HEK293 (cell line): ENCODE results near the gene MXD4.

Source experiments
- CTCF ChIA-PET: fragments of 350-600 bp; formaldehyde crosslinking; extraction: SDS; loops from one replicate; lab custom pipeline; 2021; ENCODE audit warnings: antibody characterized with exemption; lab: Yijun Ruan, JAX
- POLR2A ChIA-PET: fragments of 300-600 bp; formaldehyde crosslinking; extraction: SDS; loops from one replicate; lab custom pipeline; 2020; ENCODE audit warnings: antibody characterized with exemption, inconsistent platforms; lab: Yijun Ruan, JAX
- H3K27ac ChIP-seq: fragments of 200-500 bp; sonication (Bioruptor generic); 2 replicates; pipeline ENCODE4 v1.5.1; 2014; ENCODE audit warnings: low read depth, low read length, control low read depth, inconsistent platforms; ENCODE audit errors: extremely low read depth
- H3K36me3 ChIP-seq, 2 experiments: fragments of 200-500 bp in 1 of 2; sonication (Bioruptor generic) in 1 of 2; 1 replicate in 1 of 2; 2 replicates in 1 of 2; pipeline ENCODE4 v1.5.1; 2014 to 2017; ENCODE audit warnings: inconsistent platforms in 2 of 2, low read length in 2 of 2; ENCODE audit not compliant: control insufficient read depth in 2 of 2, insufficient read depth in 1 of 2
- H3K4me1 ChIP-seq: fragments of 200-500 bp; sonication (Bioruptor generic); 2 replicates; pipeline ENCODE4 v1.5.1; 2014; ENCODE audit warnings: mild to moderate bottlenecking, low read length, inconsistent platforms; ENCODE audit not compliant: control insufficient read depth, insufficient read depth
- H3K4me3 ChIP-seq: 2 replicates; pipeline ENCODE4 v1.5.1; 2011; ENCODE audit warnings: low read depth, mild to moderate bottlenecking, control low read depth, low read length, moderate library complexity
- H3K9me3 ChIP-seq: fragments of 200-500 bp; sonication (Bioruptor generic); 2 replicates; pipeline ENCODE4 v1.5.1; 2014; ENCODE audit warnings: low read depth, low read length, inconsistent platforms; ENCODE audit not compliant: control insufficient read depth, insufficient read depth
- GLIS2 ChIP-seq: fragments of 450-650 bp; formaldehyde crosslinking; IDR thresholded peaks from 2 replicates; pipeline ENCODE4 v1.5.1; 2016; ENCODE audit warnings: missing biosample characterization, missing genetic modification characterization
- HOXC10 ChIP-seq: sonication (generic); formaldehyde crosslinking; IDR thresholded peaks from 2 replicates; pipeline ENCODE4 v1.8.1; 2023; ENCODE audit warnings: mild to moderate bottlenecking, missing genetic modification reagents
- HOXD13 ChIP-seq: sonication (generic); formaldehyde crosslinking; IDR thresholded peaks from 2 replicates; pipeline ENCODE4 v1.8.0; 2022; ENCODE audit warnings: missing genetic modification reagents, borderline replicate concordance
- KLF1 ChIP-seq: fragments of 450-650 bp; formaldehyde crosslinking; IDR thresholded peaks from 2 replicates; pipeline ENCODE4 v1.5.1; 2016; ENCODE audit warnings: missing biosample characterization, missing genetic modification characterization
- KLF8 ChIP-seq: fragments of 450-650 bp; formaldehyde crosslinking; IDR thresholded peaks from 2 replicates; pipeline ENCODE4 v1.5.1; 2016; ENCODE audit warnings: missing biosample characterization, missing genetic modification characterization
- KLF9 ChIP-seq: fragments of 450-650 bp; formaldehyde crosslinking; IDR thresholded peaks from 2 replicates; pipeline ENCODE4 v1.5.1; 2016; ENCODE audit warnings: missing biosample characterization, missing genetic modification characterization, low read depth
- SCRT1 ChIP-seq: fragments of 450-650 bp; formaldehyde crosslinking; IDR thresholded peaks from 2 replicates; pipeline ENCODE4 v1.5.1; 2016; ENCODE audit warnings: missing biosample characterization, missing genetic modification characterization, borderline replicate concordance
- ZIC2 ChIP-seq: fragments of 450-650 bp; formaldehyde crosslinking; IDR thresholded peaks from 2 replicates; pipeline ENCODE4 v1.5.1; 2016; ENCODE audit warnings: missing biosample characterization, missing genetic modification characterization
- ZNF324 ChIP-seq: fragments of 450-650 bp; formaldehyde crosslinking; IDR thresholded peaks from 2 replicates; pipeline ENCODE4 v1.5.1; 2016; ENCODE audit warnings: missing biosample characterization, missing genetic modification characterization
- ZNF555 ChIP-seq: fragments of 450-650 bp; formaldehyde crosslinking; conservative IDR thresholded peaks from 2 replicates; pipeline ENCODE4 v1.5.1; 2017; ENCODE audit warnings: missing biosample characterization, mild to moderate bottlenecking, missing genetic modification characterization, inconsistent platforms
- ZNF626 ChIP-seq: fragments of 450-650 bp; sonication (Bioruptor Pico); formaldehyde crosslinking; IDR thresholded peaks from 2 replicates; pipeline ENCODE4 v1.5.1; 2018; ENCODE audit warnings: missing biosample characterization, missing genetic modification characterization, inconsistent platforms
- ZNF707 ChIP-seq: fragments of 450-650 bp; formaldehyde crosslinking; IDR thresholded peaks from 2 replicates; pipeline ENCODE4 v1.5.1; 2016; ENCODE audit warnings: missing biosample characterization, missing genetic modification characterization
- ZNF76 ChIP-seq: fragments of 450-650 bp; formaldehyde crosslinking; IDR thresholded peaks from 2 replicates; pipeline ENCODE4; 2016; ENCODE audit warnings: low read depth, missing biosample characterization, missing genetic modification characterization, borderline replicate concordance
- ZNF837 ChIP-seq: fragments of 450-650 bp; formaldehyde crosslinking; IDR thresholded peaks from 2 replicates; pipeline ENCODE4 v1.5.1; 2016; ENCODE audit warnings: missing biosample characterization, missing genetic modification characterization
- TF ChIP-seq, protein P1 (sequence below): fragments of 450-650 bp; formaldehyde crosslinking; IDR thresholded peaks from 2 replicates; pipeline ENCODE4 v1.5.0; 2017; ENCODE audit warnings: missing biosample characterization, missing genetic modification characterization, borderline replicate concordance

Gene MXD4

DNA sequence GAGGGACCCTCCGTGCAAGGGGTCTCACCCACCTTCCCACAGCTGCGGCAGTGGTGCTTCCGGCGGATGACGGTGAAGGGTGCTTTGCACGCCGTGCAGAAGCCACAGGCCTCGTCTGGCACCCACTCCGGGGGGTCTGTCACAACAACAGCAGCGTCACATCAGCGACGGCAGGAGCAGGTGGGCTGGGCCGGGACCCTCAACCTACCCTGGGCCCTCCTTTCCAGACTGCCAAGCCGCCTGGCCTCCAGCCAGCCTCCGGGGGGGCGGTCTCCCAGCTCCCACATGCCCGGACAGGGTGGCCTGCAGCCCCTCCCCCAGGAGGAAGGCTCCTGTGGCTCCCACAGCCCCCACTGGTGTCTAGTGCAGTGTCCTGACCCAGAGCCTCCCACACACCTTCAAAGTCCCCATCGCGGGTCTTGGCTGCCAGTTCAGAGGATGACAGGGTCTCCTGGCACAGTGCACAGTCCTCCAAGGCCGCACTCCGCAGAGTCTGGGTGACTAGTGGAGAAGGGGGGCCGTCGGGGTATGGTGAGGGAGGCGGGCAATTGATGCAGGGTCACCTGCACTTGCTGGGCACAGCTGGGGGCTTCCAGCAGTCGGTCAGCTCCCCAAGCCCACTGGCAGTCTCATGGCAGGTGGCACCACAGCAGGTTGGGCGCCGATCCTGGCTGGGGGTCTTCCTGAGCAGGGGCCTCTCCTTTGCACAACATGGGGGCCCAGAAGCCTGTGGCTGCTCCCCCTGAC is 9.5 kb upstream of the MXD4 start:
- Histone ChIP-seq H3K4me3 (no peak overlapping the region), H3K36me3 (no peaks in the 10 kb centered on the region), H3K9me3 (no peaks in the 10 kb centered on the region)
- TF ChIP-seq ZIC2: peak; percentile 52
- TF ChIP-seq ZNF76 (tag by site-specific recombination): no peak
- TF ChIP-seq, all 188 proteins: peak for 1
- ChIA-PET CTCF (no interaction called here), POLR2A (interaction anchor here (0.6 kb wide), 1 partner anchor 88 kb away, joined by 3 read pairs; no protein-coding TSS in a partner anchor)
- no peak overlapping the region for H3K27ac ChIP-seq
- no peaks in the 10 kb centered on the region for H3K4me1 ChIP-seq

DNA sequence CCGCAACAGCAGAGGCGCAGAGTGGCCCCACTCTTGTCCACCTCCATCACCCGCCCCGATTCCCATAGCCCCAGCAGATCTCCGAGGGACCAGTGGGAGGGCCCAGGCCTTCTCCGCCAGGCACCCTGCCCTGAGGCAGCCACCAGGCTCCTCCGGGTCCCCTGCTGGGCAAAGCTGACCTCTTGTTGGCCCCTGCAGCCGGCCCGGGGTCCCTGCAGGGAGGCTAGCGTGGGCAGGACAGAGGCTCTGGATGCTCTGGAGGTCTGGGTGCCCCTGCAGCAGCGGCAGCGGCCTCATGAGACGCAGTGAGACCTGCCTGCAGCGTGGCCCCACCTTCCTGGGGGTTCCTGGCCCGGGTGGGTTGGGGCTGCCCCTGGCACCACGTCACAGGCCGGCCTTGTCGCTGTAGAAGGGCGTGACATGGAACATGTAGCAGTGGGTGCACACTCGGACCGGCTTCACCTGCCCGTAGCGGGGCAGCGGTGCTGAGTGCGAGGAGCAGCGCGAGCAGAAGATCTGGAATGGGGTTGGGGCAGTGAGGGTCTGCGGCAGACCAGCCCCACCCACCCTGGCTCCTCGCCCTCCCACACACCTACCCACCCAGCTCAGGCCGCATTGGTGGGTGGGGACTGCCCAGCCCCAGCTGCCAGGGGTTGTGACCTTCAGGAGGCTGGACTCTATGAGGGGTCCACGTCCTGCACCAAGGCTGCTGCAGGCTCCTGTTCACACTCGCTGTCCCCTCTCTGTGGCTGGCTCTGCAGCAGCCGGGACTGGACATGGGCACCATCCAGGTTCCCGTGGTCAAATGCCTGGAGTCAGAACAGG is 8.6 kb upstream of the MXD4 start:
- ChIA-PET POLR2A (interaction anchor here (0.6 kb wide), 1 partner anchor 89 kb away, joined by 3 read pairs; no protein-coding TSS in a partner anchor), CTCF (no interaction called here)
- Histone ChIP-seq H3K36me3 (no peaks in the 10 kb centered on the region), H3K4me3 (no peak overlapping the region), H3K9me3 (no peaks in the 10 kb centered on the region), H3K4me1 (no peaks in the 10 kb centered on the region), H3K27ac (no peak overlapping the region)
- TF ChIP-seq ZNF626: no peak
- no peak for TF ChIP-seq HOXD13
- TF ChIP-seq, all 188 proteins: peak for 0

DNA sequence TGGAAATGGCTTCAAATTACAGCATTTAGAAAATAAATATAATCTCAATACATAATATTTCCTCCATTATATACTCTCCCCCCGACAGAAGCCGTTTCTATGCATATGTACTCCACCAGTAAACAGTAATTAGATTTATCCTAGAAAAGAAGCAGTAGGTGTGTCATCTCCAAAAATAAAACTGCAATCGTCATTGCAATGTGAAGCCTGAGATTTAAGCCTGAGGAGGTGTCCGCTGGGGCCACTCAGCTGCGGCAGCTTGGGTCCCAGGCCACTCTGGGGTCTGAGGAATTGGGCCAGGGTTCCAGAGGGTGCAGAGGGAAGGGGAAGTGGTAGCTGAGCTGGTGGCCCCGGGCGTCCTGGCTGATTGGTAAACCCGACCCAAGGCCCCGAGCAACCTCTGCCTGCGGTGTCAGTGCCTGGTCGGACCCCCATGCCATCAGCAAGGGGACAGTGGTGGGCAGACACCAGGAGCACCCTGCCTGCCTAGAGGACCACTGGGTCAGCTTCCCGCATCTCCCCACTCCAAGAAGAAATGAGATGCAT is 7.8 kb upstream of the MXD4 start:
- CTCF ChIA-PET: no interaction called here
- POLR2A ChIA-PET: no interaction called here
- Histone ChIP-seq H3K27ac (no peak overlapping the region), H3K36me3 (no peaks in the 10 kb centered on the region), H3K4me3 (no peak overlapping the region), H3K9me3 (no peaks in the 10 kb centered on the region), H3K4me1 (no peaks in the 10 kb centered on the region)
- TF ChIP-seq HOXC10 (CRISPR knock-in tag) (no peak), ZNF837 (tag by site-specific recombination) (no peak), SCRT1 (tag by site-specific recombination) (no peak), ZNF707 (tag by site-specific recombination) (no peak), KLF8 (tag by site-specific recombination) (no peak), GLIS2 (tag by site-specific recombination) (no peak)
- TF ChIP-seq, protein P1, sequence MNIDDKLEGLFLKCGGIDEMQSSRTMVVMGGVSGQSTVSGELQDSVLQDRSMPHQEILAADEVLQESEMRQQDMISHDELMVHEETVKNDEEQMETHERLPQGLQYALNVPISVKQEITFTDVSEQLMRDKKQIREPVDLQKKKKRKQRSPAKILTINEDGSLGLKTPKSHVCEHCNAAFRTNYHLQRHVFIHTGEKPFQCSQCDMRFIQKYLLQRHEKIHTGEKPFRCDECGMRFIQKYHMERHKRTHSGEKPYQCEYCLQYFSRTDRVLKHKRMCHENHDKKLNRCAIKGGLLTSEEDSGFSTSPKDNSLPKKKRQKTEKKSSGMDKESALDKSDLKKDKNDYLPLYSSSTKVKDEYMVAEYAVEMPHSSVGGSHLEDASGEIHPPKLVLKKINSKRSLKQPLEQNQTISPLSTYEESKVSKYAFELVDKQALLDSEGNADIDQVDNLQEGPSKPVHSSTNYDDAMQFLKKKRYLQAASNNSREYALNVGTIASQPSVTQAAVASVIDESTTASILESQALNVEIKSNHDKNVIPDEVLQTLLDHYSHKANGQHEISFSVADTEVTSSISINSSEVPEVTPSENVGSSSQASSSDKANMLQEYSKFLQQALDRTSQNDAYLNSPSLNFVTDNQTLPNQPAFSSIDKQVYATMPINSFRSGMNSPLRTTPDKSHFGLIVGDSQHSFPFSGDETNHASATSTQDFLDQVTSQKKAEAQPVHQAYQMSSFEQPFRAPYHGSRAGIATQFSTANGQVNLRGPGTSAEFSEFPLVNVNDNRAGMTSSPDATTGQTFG (tag by site-specific recombination): no peak
- TF ChIP-seq, all 188 proteins: peak for 0

DNA sequence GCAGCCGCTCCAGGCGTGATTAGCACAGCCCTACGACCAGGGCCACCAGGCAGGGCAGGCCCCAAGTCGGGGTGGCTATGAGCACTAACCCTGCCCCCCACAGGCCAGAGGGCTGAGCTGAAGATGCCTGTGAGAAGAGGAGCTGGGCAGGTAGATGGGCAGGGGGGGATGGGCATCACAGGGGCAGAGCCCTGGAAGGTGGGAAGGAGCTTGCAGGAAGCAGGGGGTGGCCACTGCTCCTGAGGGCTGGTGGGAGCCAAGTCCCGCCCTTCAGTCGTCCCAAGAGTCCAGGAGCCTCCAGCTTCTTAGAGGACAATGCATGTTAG is 7.3 kb upstream of the MXD4 start:
- no peak for TF ChIP-seq KLF9
- no peak for TF ChIP-seq KLF1 (tag by site-specific recombination)
- TF ChIP-seq ZNF324 (tag by site-specific recombination): no peak
- TF ChIP-seq ZNF555 (tag by site-specific recombination): no peak
- ChIA-PET CTCF (no interaction called here), POLR2A (no interaction called here)
- Histone ChIP-seq H3K9me3 (no peaks in the 10 kb centered on the region), H3K4me1 (no peaks in the 10 kb centered on the region), H3K36me3 (no peaks in the 10 kb centered on the region), H3K27ac (no peak overlapping the region), H3K4me3 (no peak overlapping the region)
